ENCODE measurements around the gene COL15A1.

Gene COL15A1

DNA sequence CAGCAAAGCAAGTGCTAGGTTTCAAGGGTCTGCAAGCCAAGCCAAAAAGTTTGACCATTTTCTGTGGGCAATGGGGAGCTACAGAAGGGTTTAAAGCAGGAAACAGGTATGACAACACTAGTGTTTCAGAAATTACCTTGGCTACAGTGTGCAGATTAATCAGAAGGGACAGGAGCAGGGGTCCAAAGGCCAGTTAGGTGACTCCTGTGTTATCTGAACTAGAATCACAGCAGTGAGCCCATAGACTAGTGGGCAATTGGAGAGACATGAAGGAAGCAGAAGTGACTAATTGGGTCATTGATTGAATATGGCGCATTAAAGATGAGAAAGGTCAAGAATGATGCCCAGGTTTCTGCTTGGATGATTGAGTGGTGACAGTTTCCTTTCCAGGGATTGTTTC lies 119.8 kb downstream of the COL15A1 start:
- TF ChIP-seq, protein P1, sequence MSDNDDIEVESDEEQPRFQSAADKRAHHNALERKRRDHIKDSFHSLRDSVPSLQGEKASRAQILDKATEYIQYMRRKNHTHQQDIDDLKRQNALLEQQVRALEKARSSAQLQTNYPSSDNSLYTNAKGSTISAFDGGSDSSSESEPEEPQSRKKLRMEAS (IDR thresholded peaks at IDR 0.05; ENCODE audit: low read depth, low read length), result no peak
- TF ChIP-seq MYC (IDR thresholded peaks at IDR 0.05; ENCODE audit: low read depth, low read length) (no peak), POLR2A (IDR thresholded peaks at IDR 0.05; ENCODE audit: extremely low read depth, insufficient read length) (no peak)
- TF ChIP-seq, protein P2, sequence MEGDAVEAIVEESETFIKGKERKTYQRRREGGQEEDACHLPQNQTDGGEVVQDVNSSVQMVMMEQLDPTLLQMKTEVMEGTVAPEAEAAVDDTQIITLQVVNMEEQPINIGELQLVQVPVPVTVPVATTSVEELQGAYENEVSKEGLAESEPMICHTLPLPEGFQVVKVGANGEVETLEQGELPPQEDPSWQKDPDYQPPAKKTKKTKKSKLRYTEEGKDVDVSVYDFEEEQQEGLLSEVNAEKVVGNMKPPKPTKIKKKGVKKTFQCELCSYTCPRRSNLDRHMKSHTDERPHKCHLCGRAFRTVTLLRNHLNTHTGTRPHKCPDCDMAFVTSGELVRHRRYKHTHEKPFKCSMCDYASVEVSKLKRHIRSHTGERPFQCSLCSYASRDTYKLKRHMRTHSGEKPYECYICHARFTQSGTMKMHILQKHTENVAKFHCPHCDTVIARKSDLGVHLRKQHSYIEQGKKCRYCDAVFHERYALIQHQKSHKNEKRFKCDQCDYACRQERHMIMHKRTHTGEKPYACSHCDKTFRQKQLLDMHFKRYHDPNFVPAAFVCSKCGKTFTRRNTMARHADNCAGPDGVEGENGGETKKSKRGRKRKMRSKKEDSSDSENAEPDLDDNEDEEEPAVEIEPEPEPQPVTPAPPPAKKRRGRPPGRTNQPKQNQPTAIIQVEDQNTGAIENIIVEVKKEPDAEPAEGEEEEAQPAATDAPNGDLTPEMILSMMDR (IDR thresholded peaks at IDR 0.05; ENCODE audit: low read depth, low read length), result no peak
- DNase-seq (ENCODE audit: low read depth), result no peak
- H3K4me3 ChIP-seq (ENCODE audit: low read depth, low read length), result no peak overlapping the region

DNA sequence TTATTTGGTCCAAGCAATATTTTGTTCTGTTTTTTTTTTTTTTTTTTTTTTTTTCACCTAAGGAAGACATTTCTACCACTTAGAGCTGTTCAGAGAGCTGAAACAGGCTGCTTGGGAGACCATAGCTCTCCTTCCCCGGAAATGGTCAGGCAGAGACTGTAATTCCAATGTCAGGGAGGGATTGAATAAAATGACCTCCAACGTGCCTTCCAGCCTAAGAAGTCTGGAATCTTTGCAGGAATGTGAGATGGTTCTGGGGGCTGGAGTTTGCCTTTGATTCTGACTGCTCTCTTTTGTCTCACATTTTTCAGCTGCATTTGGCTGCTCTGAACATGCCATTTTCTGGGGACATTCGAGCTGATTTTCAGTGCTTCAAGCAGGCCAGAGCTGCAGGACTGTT lies 122.9 kb downstream of the COL15A1 start:
- DNase-seq (ENCODE audit: low read depth), result no peak
- no peak overlapping the region for H3K4me3 ChIP-seq (ENCODE audit: low read depth, low read length)
- TF ChIP-seq MYC (IDR thresholded peaks at IDR 0.05; ENCODE audit: low read depth, low read length), result no peak
- TF ChIP-seq, protein P1 (IDR thresholded peaks at IDR 0.05; ENCODE audit: low read depth, low read length), result no peak
- TF ChIP-seq, protein P2 (IDR thresholded peaks at IDR 0.05; ENCODE audit: low read depth, low read length), result no peak
- TF ChIP-seq POLR2A (IDR thresholded peaks at IDR 0.05; ENCODE audit: extremely low read depth, insufficient read length), result no peak

DNA sequence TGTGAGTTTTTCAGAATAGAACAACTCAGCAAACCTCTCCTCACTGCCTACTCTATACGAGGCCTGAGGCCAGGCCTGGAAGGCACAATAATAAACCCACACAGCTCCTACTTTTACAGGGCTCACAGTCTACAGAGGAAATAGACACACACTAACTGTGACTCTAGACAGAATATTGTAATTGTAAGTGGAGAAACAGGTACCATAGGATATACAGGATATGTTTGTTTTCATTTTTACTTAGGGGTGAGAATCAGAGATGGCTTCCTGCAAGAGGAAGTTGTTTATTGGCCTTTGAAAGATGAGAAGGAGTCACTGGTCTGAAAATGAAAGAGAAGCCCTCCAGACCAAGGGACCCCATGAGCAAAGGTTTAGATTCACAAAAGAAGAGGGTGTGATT lies 125.4 kb downstream of the COL15A1 start:
- no peak for DNase-seq (ENCODE audit: low read depth)
- TF ChIP-seq MYC (IDR thresholded peaks at IDR 0.05; ENCODE audit: low read depth, low read length) (no peak), POLR2A (IDR thresholded peaks at IDR 0.05; ENCODE audit: extremely low read depth, insufficient read length) (no peak)
- TF ChIP-seq, protein P1 (IDR thresholded peaks at IDR 0.05; ENCODE audit: low read depth, low read length), result no peak
- TF ChIP-seq, protein P2 (IDR thresholded peaks at IDR 0.05; ENCODE audit: low read depth, low read length), result no peak
- H3K4me3 ChIP-seq (ENCODE audit: low read depth, low read length), result no peak overlapping the region

DNA sequence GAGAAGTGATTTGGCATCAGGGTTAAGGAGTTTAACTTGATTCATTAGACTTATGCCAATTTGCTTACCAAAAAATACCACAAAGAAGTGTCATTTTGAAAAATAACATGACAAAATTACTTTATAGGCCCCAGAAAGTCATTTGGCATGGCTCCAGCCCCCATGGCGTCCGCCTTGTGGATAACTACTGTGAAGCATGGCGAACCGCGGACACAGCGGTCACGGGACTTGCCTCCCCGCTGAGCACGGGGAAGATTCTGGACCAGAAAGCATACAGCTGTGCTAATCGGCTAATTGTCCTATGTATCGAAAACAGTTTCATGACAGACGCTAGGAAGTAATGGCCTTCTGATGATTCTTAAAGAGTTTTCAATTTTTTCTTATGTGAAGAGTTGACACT lies 125.8 kb downstream of the COL15A1 start:
- TF ChIP-seq POLR2A (IDR thresholded peaks at IDR 0.05; ENCODE audit: extremely low read depth, insufficient read length) (no peak), MYC (IDR thresholded peaks at IDR 0.05; ENCODE audit: low read depth, low read length) (no peak)
- TF ChIP-seq, protein P2 (IDR thresholded peaks at IDR 0.05; ENCODE audit: low read depth, low read length), result no peak
- TF ChIP-seq, protein P1 (IDR thresholded peaks at IDR 0.05; ENCODE audit: low read depth, low read length), result no peak
- DNase-seq (ENCODE audit: low read depth), result no peak
- H3K4me3 ChIP-seq (ENCODE audit: low read depth, low read length), result no peak overlapping the region

DNA sequence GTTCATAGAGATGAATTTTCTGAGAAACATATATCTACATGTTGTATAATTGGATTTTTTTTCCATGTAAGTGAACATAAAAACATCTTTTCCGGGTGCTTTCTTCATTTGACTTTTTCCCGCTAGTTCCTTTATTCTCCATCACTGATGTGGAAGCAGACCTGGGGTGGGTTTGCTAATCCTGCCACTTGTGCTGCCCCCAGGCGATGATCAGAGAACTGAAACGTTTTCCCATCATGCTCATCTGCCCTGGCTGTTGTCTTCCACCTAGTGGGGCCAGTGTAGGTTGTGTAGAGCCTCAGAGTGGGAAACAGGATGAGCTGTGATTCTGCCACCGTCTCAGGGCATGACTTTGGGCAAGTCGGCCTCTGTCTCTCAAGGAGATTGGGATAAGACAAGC lies 127.0 kb downstream of the COL15A1 start:
- no peak overlapping the region for H3K4me3 ChIP-seq (ENCODE audit: low read depth, low read length)
- no peak for DNase-seq (ENCODE audit: low read depth)
- TF ChIP-seq, protein P1 (IDR thresholded peaks at IDR 0.05; ENCODE audit: low read depth, low read length), result no peak
- TF ChIP-seq, protein P2 (IDR thresholded peaks at IDR 0.05; ENCODE audit: low read depth, low read length), result no peak
